HEK293T (cell line): ENCODE results near the gene LRG1.

ENCODE experiments used
- BHLHE40 ChIP-seq: fragments of 450-650 bp; IDR thresholded peaks from 2 replicates; pipeline ENCODE4 v1.6.1; 2016; ENCODE audit warnings: mild to moderate bottlenecking, moderate library complexity, borderline replicate concordance
- ELF4 ChIP-seq: fragments of 450-650 bp; IDR thresholded peaks from 2 replicates; pipeline ENCODE4 v1.6.1; 2017; ENCODE audit warnings: antibody characterized with exemption
- FOXM1 ChIP-seq: fragments of 450-650 bp; IDR thresholded peaks from 2 replicates; pipeline ENCODE4 v1.6.1; 2017; ENCODE audit warnings: mild to moderate bottlenecking, borderline replicate concordance
- HDGF ChIP-seq: fragments of 450-650 bp; IDR thresholded peaks from 2 replicates; pipeline ENCODE4 v1.6.1; 2017; ENCODE audit warnings: antibody characterized with exemption, borderline replicate concordance
- L3MBTL2 ChIP-seq: fragments of 450-650 bp; conservative IDR thresholded peaks from 2 replicates; pipeline ENCODE4 v1.6.1; 2016; ENCODE audit warnings: mild to moderate bottlenecking
- NFRKB ChIP-seq: fragments of 450-650 bp; IDR thresholded peaks from 2 replicates; pipeline ENCODE4 v1.6.1; 2016; ENCODE audit warnings: mild to moderate bottlenecking, moderate library complexity
- SP1 ChIP-seq: fragments of 450-650 bp; IDR thresholded peaks from 2 replicates; pipeline ENCODE4 v1.6.1; 2017
- TARDBP ChIP-seq: fragments of 450-650 bp; IDR thresholded peaks from 2 replicates; pipeline ENCODE4 v1.6.1; 2016
- ZNF384 ChIP-seq: fragments of 450-650 bp; IDR thresholded peaks from 2 replicates; pipeline ENCODE4 v1.6.1; 2016
- TF ChIP-seq, protein P1 (sequence below): fragments of 450-650 bp; IDR thresholded peaks from 2 replicates; pipeline ENCODE4 v1.6.1; 2016

DNA sequence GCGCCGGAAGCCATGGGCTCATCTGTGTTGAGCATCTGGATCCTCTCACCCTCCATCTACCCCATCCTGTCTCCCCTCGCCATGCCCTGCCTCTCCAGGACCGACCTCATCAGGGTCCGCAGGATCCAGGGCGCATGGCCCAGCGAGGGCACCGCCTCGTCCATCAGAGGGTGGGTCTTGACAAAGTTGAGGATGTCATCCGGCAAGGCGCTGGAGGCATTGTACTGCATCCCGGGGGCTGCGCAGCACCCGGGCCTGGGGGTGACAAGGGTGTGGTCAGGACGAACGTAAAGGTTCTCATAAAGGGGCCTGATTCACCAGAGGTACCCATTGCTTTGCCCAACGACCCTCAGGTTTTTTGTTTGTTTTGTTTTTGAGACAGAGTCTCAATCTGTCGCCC, 10.2 kb upstream of the LRG1 start:
- TF ChIP-seq TARDBP, result no peak
- no peak for TF ChIP-seq HDGF
- no peak for TF ChIP-seq L3MBTL2
- TF ChIP-seq SP1, result no peak
- no peak for TF ChIP-seq FOXM1
- TF ChIP-seq ZNF384, result no peak
- no peak for TF ChIP-seq ELF4
- TF ChIP-seq NFRKB, result no peak
- no peak for TF ChIP-seq BHLHE40
- TF ChIP-seq, protein P1, sequence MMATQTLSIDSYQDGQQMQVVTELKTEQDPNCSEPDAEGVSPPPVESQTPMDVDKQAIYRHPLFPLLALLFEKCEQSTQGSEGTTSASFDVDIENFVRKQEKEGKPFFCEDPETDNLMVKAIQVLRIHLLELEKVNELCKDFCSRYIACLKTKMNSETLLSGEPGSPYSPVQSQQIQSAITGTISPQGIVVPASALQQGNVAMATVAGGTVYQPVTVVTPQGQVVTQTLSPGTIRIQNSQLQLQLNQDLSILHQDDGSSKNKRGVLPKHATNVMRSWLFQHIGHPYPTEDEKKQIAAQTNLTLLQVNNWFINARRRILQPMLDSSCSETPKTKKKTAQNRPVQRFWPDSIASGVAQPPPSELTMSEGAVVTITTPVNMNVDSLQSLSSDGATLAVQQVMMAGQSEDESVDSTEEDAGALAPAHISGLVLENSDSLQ, result no peak
